ENCODE results near the gene EIF4H.

DNA sequence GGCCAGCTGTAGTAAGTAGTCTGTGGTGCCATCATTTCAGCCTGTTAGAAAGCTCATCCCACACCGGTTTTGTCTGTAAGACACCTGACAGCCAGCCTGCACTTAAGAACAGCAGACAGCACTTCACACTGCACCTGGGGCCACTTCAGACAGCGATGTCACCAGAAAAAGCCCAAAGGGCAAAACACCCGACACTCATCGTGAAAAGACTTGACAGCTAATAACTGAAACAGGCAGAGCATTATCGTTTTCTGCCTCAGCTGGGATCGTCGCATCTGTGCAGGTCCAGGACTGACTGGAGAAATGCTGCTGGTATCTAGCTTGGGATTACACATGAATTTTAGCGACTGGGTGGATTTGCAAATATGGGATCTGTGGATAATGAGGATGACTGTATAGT, 18.9 kb downstream of the EIF4H start:
- TF ChIP-seq POLR2A (IDR thresholded peaks at IDR 0.05), result no peak
- no peak for TF ChIP-seq CTCF (IDR thresholded peaks at IDR 0.05)
- TF ChIP-seq POLR2AphosphoS5 (IDR thresholded peaks at IDR 0.05), result no peak

All from transverse colon (tissue), 4 donors.